HepG2 (cell line): Measurements from ENCODE around the gene PGRMC2. TPM values are rescaled to one million over a fixed set of nuclear protein-coding genes. Genes with fewer than 3 reads are reported as not detected.

Experiments
- ATAC-seq: fragments of 200-7000 bp; cut with Tn5 transposase; 3 replicates; pipeline ENCODE4 v1.9.1; 2020; ENCODE audit warnings: mild to moderate bottlenecking, moderate library complexity
- BruUV-seq: library from RNA; stranded (reverse); fragments of 400-500 nt; replicated peaks from 2 replicates; lab custom pipeline; 2021; lab: Mats Ljungman, UMichigan
- CTCF ChIA-PET: fragments of 300-600 bp; formaldehyde crosslinking; extraction: SDS; loops from one replicate; lab custom pipeline; 2021; ENCODE audit warnings: low total read pairs, inconsistent platforms, low intra/inter-chr PET ratio; lab: Yijun Ruan, JAX
- POLR2A ChIA-PET: fragments of 350-600 bp; sonication (Branson Sonifier 250); formaldehyde crosslinking; loops from one replicate; lab custom pipeline; 2020; ENCODE audit warnings: antibody characterized with exemption, inconsistent platforms; lab: Yijun Ruan, JAX
- DNase-seq: peaks from one replicate; pipeline ENCODE4 v3.0.0-alpha.2; 2015; ENCODE audit warnings: low spot score
- FAIRE-seq: peaks from 3 replicates; lab custom pipeline; 2011; peaks lifted over from hg19 to GRCh38; lab: Jason Lieb, UNC
- H2AFZ ChIP-seq: one replicate; pipeline ENCODE4 v1.6.1; 2011; ENCODE audit warnings: low read length, inconsistent platforms
- H3K27ac ChIP-seq: fragments of 300-600 bp; 3 replicates; pipeline ENCODE4 v1.8.0; 2011; ENCODE audit warnings: mixed run types, mild to moderate bottlenecking, mixed read lengths, low read length, inconsistent platforms; ENCODE audit not compliant: insufficient read depth; ENCODE audit errors: extremely low read length
- H3K27me3 ChIP-seq, 2 experiments: fragments of 200-600 bp in 1 of 2; 2 replicates in 1 of 2; 3 replicates in 1 of 2; pipeline versions ENCODE4 v1.6.0 to v1.8.0; 2011; ENCODE audit warnings: low read length in 2 of 2, mild to moderate bottlenecking in 2 of 2, moderate library complexity in 2 of 2, inconsistent platforms in 1 of 2; ENCODE audit not compliant: insufficient read depth in 2 of 2, control insufficient read depth in 1 of 2
- H3K36me3 ChIP-seq, 2 experiments: fragments of 200-600 bp in 1 of 2; replicated peaks in 1 of 2; 2 replicates in 1 of 2; 3 replicates in 1 of 2; pipeline versions ENCODE4 v1.5.1 to v1.8.0; 2011; ENCODE audit warnings: low read length in 2 of 2, inconsistent platforms in 1 of 2; ENCODE audit not compliant: insufficient read depth in 2 of 2, control insufficient read depth in 1 of 2
- H3K4me1 ChIP-seq: 2 replicates; pipeline ENCODE4 v1.5.1; 2012; ENCODE audit warnings: low read length, inconsistent platforms; ENCODE audit not compliant: insufficient read depth
- H3K4me2 ChIP-seq: 2 replicates; pipeline ENCODE4 v1.6.0; 2011; ENCODE audit warnings: low read depth, low read length, inconsistent platforms
- H3K4me3 ChIP-seq, 3 experiments: fragments of 200-600 bp in 1 of 3; sonication (generic), shearing (Covaris generic) in 1 of 3; replicated peaks in 1 of 3; 2 replicates each; pipeline ENCODE4 v1.5.1; 2011 to 2016; ENCODE audit warnings: low read length in 3 of 3, inconsistent platforms in 2 of 3, low read depth in 2 of 3, mild to moderate bottlenecking in 2 of 3, control low read depth in 1 of 3, mixed read lengths in 1 of 3; ENCODE audit not compliant: insufficient read depth in 1 of 3
- H3K79me2 ChIP-seq: one replicate; pipeline ENCODE4 v1.6.1; 2011; ENCODE audit warnings: low read length, inconsistent platforms; ENCODE audit not compliant: insufficient read depth
- H3K9ac ChIP-seq: 2 replicates; pipeline ENCODE4 v1.6.0; 2011; ENCODE audit warnings: mild to moderate bottlenecking, low read depth, low read length, inconsistent platforms; ENCODE audit not compliant: insufficient read depth
- H3K9me3 ChIP-seq: 2 replicates; pipeline ENCODE4 v1.5.1; 2012; ENCODE audit warnings: mild to moderate bottlenecking, low read length
- H4K20me1 ChIP-seq: 2 replicates; pipeline ENCODE4 v1.6.0; 2011; ENCODE audit warnings: inconsistent platforms, mild to moderate bottlenecking, low read length, moderate library complexity; ENCODE audit not compliant: insufficient read depth
- ATAD3A ChIP-seq: sonication (generic); formaldehyde crosslinking; IDR thresholded peaks from 2 replicates; pipeline ENCODE4 v1.4.0; 2020; ENCODE audit warnings: missing genetic modification reagents
- CENPX ChIP-seq: sonication (generic); formaldehyde crosslinking; IDR thresholded peaks from 2 replicates; pipeline ENCODE4 v1.9.0; 2021; ENCODE audit warnings: mild to moderate bottlenecking, missing genetic modification reagents, moderate library complexity
- CERS6 ChIP-seq: sonication (generic); formaldehyde crosslinking; IDR thresholded peaks from 2 replicates; pipeline ENCODE4 v1.5.0; 2020; ENCODE audit warnings: missing genetic modification reagents
- FOXA1 ChIP-seq, 2 experiments: fragments of 450-650 bp in 1 of 2; sonication (generic) in 1 of 2; formaldehyde crosslinking in 1 of 2; IDR thresholded peaks; 2 replicates each; pipeline versions ENCODE4 v1.4.0 to v1.6.1; 2016 to 2020; ENCODE audit warnings: missing genetic modification reagents in 1 of 2
- JARID2 ChIP-seq: sonication (generic); formaldehyde crosslinking; IDR thresholded peaks from 2 replicates; pipeline ENCODE4 v1.8.1; 2023; ENCODE audit warnings: missing genetic modification reagents, inconsistent platforms; ENCODE audit not compliant: insufficient replicate concordance
- KDM1A ChIP-seq: IDR thresholded peaks from 2 replicates; pipeline ENCODE4 v1.6.1; 2016; ENCODE audit warnings: missing compliant biosample characterization
- ONECUT2 ChIP-seq: sonication (generic); formaldehyde crosslinking; IDR thresholded peaks from 2 replicates; pipeline ENCODE4 v1.4.0; 2020; ENCODE audit warnings: missing genetic modification reagents
- PPARG ChIP-seq: conservative IDR thresholded peaks from 2 replicates; pipeline ENCODE4 v1.6.1; 2016; ENCODE audit warnings: missing biosample characterization, missing genetic modification reagents
- RELA ChIP-seq: sonication (generic); formaldehyde crosslinking; IDR thresholded peaks from 2 replicates; pipeline ENCODE4 v1.4.0; 2020; ENCODE audit warnings: missing genetic modification reagents
- SALL2 ChIP-seq: sonication (generic); formaldehyde crosslinking; IDR thresholded peaks from 2 replicates; pipeline ENCODE4 v1.8.1; 2023; ENCODE audit warnings: mild to moderate bottlenecking, missing genetic modification reagents, inconsistent platforms
- SMC3 ChIP-seq: IDR thresholded peaks from 2 replicates; pipeline ENCODE4 v1.6.1; 2011; ENCODE audit warnings: low read length, improper control_type of control experiment
- SRY ChIP-seq: sonication (generic); formaldehyde crosslinking; IDR thresholded peaks from 2 replicates; pipeline ENCODE4 v1.8.0; 2022; ENCODE audit warnings: mild to moderate bottlenecking, missing genetic modification reagents
- TEF ChIP-seq: sonication (generic); formaldehyde crosslinking; IDR thresholded peaks from 2 replicates; pipeline ENCODE4 v1.5.0; 2020; ENCODE audit warnings: missing genetic modification reagents
- ZFP36L2 ChIP-seq: sonication (generic); formaldehyde crosslinking; IDR thresholded peaks from 2 replicates; pipeline ENCODE4 v1.4.0; 2020; ENCODE audit warnings: missing genetic modification reagents
- ZNF142 ChIP-seq: sonication (generic); formaldehyde crosslinking; IDR thresholded peaks from 2 replicates; pipeline ENCODE4 v1.4.0; 2020; ENCODE audit warnings: missing genetic modification reagents
- ZNF335 ChIP-seq: sonication (generic); formaldehyde crosslinking; IDR thresholded peaks from 2 replicates; pipeline ENCODE4 v1.4.0; 2020; ENCODE audit warnings: missing genetic modification reagents
- ZNF672 ChIP-seq: sonication (generic); formaldehyde crosslinking; IDR thresholded peaks from 2 replicates; pipeline ENCODE4 v1.8.1; 2022; ENCODE audit warnings: missing genetic modification reagents
- WGBS: methylation state at CpG from one replicate; pipeline ENCODE4 v1.1.6; 2017; ENCODE audit warnings: low lambda C conversion rate; 5-methylcytosine and 5-hydroxymethylcytosine counted together
- in situ Hi-C: cut with HindIII; loops from 2 replicates; pipeline ENCODE4 v1.10.0; 2017; ENCODE audit warnings: low pct_unique_long_range_greater_than_20kb; ENCODE audit not compliant: extremely low pct_ligation_motif_present
- intact Hi-C: fragments of 100-400 bp; cut with micrococcal nuclease; formaldehyde crosslinking; loops from one replicate; pipeline ENCODE4 v1.10.0; 2022; ENCODE audit not compliant: unreplicated experiment
- polyA plus RNA-seq, 8 experiments: library from polyadenylated mRNA; depleted of rRNA in 3 of 8; stranded (reverse) in 7 of 8; unstranded in 1 of 8; fragments of >200 nt; fragmentation: Illumina TruSeq in 4 of 8; extraction: Trizol in 4 of 8; gene quantifications; 2 replicates each; pipeline versions ENCODE4 v1.2.1 to v1.2.3, GENCODE V29; 2011 to 2016; ENCODE audit warnings: low read depth in 4 of 8, missing spikeins in 1 of 8, mixed read lengths in 1 of 8; ENCODE audit not compliant: insufficient read depth in 1 of 8
- total RNA-seq, 5 experiments: library from RNA; depleted of rRNA; stranded (reverse); fragments of >200 nt; fragmentation: Illumina TruSeq; extraction: Trizol; gene quantifications; 2 replicates each; pipeline ENCODE4 v1.2.3, GENCODE V29; 2016; ENCODE audit warnings: low read depth in 1 of 5

Gene PGRMC2
- total and polyA plus RNA-seq, 2 of the 13 experiments (the other 11 are each of a cell fraction or from before 2014, with no cell fraction given): 16.0 to 19.8 TPM

GRCh38 chr4:128307123-128307571, 19.5 kb upstream of the PGRMC2 start:
- intact Hi-C loops (no loop called here), in situ Hi-C loops (no loop called here)
- ChIA-PET POLR2A (no interaction called here), CTCF (no interaction called here)
- WGBS: 17% methylated on average over 1 of the region's 1 CpG
- Histone ChIP-seq H3K4me1 (peaks cover 16% of the 10 kb centered on the region), H4K20me1 (no peaks in the 10 kb centered on the region), H3K4me3 (no peak overlapping the region), H3K4me2 (no peak overlapping the region), H3K9ac (no peak overlapping the region), H3K27ac (no peak overlapping the region), H3K36me3 (no peaks in the 10 kb centered on the region), H3K79me2 (no peaks in the 10 kb centered on the region), H3K9me3 (no peaks in the 10 kb centered on the region), H2AFZ (no peak overlapping the region), H3K27me3 (no peaks in the 10 kb centered on the region)
- DNase-seq: no peak
- FAIRE-seq: no peak
- ATAC-seq: peak; percentile 29; the same call in 2 of the 3 replicates
- BruUV-seq: no TSS peak
- TF ChIP-seq TEF (CRISPR knock-in tag): no peak
- TF ChIP-seq RELA (CRISPR knock-in tag): no peak
- TF ChIP-seq CERS6 (CRISPR knock-in tag): no peak
- TF ChIP-seq SMC3: no peak
- TF ChIP-seq ONECUT2: no peak
- TF ChIP-seq PPARG (CRISPR knock-in tag): no peak
- TF ChIP-seq JARID2 (CRISPR knock-in tag): no peak
- TF ChIP-seq ZNF142 (CRISPR knock-in tag): no peak
- no peak for TF ChIP-seq SRY
- no peak for TF ChIP-seq ZNF672 (CRISPR knock-in tag)
- no peak for TF ChIP-seq ZNF335 (CRISPR knock-in tag)
- TF ChIP-seq CENPX: no peak
- TF ChIP-seq KDM1A (CRISPR knock-in tag): no peak
- no peak for TF ChIP-seq ATAD3A (CRISPR knock-in tag)
- no peak for TF ChIP-seq ZFP36L2 (CRISPR knock-in tag)
- TF ChIP-seq SALL2 (CRISPR knock-in tag): no peak
- no peak for TF ChIP-seq FOXA1 (IDR thresholded peaks at IDR 0.05)
- TF ChIP-seq FOXA1 (CRISPR knock-in tag; IDR thresholded peaks at IDR 0.05): no peak
